Hematopoietic multipotent progenitor cell treated with erythropoietin and hydrocortisone succinate and interleukin-3 and kit ligand, for 8 days (in vitro differentiated cells): Measurements from ENCODE around the gene SUGCT.

Experiments used
- DNase-seq: peaks from one replicate; pipeline ENCODE4 v3.0.0-alpha.2; 2015

The SUGCT gene

DNA sequence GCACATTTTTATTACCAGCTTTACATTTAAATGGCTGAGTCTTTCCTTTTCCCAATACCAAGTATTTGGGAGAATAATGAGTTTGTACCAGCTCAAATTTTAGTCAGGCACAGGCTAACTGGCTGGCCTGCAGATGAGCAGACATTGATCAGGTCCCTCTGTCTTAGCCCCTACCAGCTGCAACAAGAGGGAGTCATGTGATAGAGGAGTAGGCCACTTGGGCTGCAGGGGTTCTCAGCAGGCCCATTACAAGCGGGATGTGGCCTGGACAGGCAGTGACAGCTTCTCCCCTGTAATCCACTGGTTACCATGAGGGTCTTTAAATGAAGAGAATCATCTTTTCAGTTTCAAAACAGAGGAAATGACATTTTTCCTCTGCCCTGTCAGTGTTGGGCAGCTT, 283.6 kb downstream of the SUGCT start:
- DNase-seq, result no peak

DNA sequence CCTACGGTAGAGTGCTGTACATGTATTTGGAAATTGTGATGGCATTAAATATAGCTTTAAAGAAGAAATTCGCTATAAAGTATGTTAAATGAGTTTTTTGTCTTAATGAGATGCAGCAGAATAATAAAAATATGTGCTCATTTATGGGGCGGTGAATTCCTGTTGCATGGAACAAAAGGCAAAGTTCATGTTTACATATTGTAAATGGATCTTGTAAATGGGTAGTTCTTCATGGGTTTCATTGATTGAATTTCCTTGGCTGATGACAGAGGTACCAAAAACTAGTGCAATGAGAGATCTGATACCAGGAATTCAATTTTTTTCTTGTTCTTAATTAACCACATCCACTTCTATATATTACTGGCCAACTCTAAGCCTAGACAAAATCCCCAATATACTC, 284.2 kb downstream of the SUGCT start:
- DNase-seq, result no peak

DNA sequence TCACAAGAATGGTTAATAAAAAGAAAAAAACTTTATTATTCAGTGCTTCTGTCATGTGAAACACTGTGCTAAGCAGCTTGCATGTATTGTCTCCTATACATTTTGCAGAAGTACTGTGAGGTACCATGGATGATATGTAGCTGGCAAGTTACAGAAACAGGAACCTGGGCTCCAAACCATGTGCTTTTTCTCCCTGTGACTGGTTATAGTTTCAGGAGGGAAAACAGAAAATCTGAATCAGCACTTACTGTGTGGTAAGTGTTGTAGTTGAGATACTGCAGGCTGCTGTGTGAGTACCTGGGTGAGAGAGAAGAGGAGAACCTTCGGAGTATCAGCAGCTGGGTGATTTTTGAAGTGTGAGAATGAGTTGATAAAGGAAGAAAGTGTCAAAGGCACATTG, 285.0 kb downstream of the SUGCT start:
- no peak for DNase-seq

DNA sequence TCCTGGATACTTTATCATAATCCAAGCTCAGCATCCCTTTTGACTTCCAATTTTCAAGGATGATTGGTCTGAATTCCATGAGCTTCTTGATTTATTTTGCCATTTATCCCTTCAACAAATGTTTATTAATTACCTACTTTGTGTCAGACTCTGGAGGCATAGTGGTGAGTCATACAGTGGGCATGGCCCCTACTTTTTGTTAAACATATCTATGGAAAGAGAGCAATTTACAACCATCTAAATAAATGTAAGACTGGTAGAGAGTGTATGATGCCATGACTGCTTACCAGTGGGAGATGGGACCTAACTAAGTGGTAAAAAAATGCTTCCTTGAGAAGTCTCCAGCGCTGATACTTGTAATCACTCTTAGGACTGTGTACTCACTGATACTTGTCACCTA, 286.6 kb downstream of the SUGCT start:
- DNase-seq, result no peak

DNA sequence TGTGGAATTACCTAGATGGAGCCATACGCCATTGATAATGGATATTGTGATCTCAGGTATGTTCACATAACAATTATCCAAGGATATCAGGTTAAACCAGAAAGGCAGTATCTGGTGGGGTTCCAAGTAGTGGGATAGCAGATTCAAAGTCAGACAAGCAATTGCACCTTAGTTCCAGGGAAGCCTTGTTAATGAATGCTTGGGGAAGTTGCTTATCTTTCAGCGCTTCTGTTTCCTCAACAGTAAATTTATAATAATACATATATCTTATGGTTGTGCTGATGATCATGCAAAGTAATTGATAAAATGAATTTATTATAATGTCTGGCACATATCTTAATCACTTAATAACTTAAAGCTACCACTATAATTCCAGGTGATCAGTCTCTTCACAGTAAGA, 290.9 kb downstream of the SUGCT start:
- DNase-seq, result no peak

DNA sequence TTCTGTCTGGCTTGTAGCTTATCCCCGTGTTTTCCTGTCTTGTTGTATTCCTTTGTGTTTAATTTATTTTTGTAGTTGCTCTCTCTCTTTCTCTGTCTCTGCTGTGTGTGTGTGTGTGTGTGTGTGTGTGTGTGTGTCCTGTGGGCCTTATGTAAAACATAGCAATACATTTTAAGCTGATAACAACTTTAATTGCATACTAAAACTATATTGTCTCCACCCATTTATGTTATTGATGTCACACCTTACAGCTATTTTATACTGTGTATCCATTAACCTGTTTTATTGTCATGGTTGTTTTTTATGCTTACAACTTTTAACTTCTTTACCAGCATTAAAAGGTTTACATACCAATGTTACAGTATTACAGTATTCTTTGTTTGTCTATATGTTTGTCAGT, 293.6 kb downstream of the SUGCT start:
- DNase-seq, result no peak

DNA sequence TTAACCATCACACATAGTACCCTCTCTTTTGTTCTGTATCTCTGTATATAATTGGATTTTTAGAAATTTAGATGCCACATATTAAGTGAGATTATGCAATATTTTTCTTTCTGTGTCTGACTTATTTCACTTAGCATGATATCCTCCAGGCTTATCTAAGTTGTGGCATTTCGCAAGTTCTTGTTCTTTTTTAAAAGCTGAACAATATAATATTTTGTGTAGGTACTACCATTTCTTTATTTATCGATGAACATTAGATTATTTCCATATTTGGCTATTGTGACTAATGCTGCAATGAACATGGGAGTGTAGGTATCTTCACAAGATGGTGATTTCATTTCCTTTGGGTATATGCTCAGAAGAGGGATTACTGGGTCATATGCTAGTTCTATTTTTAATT, 295.0 kb downstream of the SUGCT start:
- no peak for DNase-seq

DNA sequence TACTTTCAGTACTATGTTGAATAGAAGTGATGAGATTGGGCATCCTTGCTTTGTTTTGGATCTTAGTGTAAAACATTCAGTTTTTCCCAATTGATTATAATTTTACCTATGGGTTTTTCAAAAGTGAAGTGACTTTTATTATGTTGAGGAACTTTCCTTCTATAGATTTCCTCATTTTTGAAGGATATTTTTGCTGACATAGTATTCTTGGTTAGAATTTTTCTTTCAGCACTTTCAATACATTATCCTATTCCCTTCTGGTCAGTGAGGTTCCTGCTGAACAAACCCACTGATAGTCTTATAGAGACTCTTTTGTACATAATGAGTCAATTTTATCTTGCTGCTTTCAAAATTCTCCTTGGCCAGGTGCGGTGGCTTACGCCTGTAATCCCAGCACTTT, 297.2 kb downstream of the SUGCT start:
- no peak for DNase-seq

DNA sequence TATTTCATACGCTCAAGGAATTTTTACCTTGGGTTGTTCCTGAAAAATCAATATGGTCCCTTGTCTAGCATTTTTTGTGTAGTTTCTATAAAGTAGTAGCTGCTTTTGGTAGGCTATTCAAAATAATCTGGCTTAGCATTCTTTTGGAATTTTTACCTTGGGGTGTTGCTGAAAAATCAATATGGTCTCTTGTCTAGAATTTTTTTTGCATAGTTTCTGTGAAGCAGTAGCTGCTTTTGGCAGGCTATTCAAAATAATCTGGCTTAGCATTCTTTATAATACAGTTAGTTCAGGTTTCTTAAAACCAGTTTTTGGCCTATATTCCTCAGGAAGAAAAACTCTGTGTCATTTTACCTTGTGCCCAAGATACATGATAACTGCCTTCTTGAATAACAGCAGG, 301.9 kb downstream of the SUGCT start:
- DNase-seq, result no peak

DNA sequence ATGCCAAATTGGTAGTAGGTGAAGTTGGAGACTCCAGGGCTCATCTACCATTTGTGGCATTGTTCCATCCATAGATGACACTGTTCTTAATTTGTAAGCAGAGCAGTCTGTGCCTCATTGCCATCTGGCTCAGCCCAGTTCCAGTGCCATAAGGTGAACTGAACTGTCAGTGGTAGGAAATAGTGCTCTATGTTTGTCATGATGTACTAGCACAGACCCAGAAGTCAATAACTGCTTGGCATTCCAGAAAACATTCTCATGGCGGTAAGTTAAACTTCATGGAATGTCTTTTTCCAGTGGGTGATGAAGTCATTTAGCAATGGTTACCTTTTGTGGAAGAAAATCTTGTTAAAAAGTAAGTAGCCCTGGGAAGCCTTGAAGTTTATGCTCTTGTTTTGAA, 302.7 kb downstream of the SUGCT start:
- no peak for DNase-seq

DNA sequence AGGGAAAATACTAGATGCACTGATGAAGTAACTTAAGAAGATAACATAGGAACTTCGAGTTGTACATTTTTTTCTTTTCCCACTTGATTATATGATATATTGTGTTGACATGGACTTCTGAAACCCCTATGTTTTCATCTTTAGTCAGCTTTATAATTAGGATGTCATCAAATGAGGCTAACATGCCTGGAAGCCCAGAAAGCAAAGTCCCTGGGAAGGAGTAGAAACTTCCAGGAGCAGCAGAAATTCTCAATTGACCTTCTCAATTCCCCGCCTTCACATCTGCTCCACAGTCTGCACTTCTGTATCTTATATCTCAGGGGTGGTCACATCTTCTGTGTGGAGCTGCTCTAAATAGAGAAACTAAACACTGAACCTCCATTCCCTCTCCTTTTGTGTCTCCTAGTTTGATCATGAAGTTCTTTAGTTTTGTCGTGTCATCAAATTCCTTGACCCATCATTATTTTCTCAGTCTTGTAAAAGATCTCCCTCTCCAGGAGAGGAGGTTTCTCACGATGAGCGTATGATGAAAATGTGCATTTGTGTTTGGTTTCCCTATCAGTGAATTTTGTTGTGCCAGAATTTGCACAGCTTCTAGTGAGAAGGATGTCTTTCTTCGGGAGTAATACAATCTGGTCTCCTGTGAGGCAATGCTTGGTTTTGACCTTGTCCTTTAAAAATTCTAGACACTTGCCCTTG, 303.3 kb downstream of the SUGCT start:
- no peak for DNase-seq

DNA sequence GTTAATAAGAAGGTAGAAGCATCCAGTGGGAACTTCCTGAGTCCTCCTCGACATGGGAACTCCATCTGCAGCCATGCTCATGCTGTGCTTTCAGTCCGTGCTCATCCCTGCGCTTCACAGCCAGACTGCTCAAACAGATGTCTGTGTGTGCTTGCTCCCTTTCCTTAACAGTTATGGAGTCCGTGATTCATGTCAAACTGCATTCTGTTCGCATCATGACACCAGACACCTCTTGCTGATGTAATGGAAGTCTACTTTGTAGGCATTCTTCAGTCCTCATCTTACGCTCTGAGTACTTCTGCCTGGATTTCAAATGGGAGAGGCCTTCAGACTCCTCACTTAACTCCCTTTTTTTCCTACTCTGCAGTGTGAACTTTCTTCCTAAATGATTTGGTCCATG, 304.9 kb downstream of the SUGCT start:
- DNase-seq, result no peak

DNA sequence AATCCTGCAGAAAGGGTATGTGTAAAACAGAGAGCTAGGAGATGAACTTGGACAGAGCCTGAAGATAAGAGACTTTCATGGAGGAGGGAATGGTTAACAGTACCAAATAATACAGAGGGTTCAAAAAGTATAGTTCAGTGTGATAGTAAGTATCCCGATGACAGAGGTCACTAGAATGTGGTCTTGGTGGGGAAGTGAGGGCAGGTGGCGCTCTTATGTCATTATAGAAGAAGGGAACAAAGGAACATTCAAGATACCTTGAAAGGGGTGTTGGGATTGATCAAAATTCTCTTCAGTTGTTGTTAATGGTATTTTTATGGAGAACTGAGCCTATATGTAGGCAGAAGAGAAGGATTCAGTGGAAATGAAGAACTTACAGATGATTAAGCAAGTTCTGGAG, 312.5 kb downstream of the SUGCT start:
- no peak for DNase-seq

DNA sequence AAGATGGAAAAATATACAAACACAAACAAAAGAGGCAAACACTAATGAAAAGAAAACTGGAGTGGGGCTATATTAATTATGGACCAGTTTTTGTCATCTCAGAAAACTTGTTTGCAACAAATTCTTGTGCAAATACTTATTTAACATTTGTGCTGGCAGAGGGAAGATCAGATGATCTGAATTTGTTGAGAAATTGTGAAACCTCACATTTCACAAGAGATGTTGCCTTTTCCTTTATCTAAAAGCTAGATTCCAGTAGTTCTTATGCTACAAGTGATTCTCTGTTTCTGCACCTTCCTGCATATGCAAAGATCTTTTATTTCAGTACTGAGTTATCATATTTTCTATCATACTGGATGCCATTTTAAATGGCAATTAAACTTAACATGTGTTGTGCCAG, 320.7 kb downstream of the SUGCT start:
- DNase-seq, result peak; percentile 4

DNA sequence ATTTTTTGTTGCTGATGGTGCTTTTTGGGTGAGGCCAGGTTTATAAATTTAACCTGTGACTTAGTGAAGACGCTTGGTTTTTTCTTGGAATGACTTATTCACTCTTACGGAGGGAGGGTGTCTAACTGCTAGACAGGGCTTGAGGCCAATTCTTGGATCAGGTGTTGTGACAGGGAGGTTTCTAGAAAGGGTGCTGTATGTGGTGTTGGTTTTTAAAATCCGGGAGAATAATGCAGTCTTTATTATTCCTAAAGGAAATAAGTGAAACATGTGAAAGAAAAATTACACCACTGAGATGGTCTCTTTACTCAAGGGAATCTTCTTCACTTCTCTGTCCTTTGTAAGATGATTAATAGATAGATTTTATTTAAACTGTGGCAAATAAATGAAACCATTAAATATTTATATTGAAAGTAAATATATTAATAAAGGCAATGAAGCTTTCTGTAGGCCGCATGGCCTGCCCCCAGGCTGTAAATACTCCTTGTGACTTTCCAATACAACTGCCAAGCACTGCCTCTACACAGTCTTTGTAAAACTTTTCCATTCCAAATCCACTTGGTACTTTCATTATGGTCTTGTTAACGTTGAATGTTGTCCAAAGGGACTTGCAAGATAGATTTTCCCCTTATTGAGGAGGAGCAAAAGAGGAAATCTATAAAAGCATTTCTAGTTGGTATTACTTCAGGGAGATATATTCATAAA, 323.1 kb downstream of the SUGCT start:
- no peak for DNase-seq

DNA sequence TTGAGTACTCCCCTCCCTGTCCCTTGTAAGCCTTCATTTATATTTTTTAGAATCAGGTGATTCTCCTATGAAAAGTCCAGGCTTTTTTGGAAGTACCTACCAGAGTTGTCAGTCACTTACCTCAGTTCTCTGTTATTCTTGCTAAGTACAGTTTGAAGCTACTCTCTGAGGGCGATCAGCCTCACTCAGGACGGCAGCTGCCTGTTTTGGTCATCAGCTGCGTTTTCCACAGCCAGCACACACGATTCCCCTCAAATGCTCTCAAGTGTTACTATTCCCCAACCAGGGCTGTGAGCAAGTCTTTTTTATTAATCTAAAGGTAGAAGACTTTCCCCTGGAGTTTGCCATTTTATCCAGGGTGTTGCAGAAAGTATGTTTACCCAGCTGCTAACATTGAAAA, 328.6 kb downstream of the SUGCT start:
- no peak for DNase-seq

DNA sequence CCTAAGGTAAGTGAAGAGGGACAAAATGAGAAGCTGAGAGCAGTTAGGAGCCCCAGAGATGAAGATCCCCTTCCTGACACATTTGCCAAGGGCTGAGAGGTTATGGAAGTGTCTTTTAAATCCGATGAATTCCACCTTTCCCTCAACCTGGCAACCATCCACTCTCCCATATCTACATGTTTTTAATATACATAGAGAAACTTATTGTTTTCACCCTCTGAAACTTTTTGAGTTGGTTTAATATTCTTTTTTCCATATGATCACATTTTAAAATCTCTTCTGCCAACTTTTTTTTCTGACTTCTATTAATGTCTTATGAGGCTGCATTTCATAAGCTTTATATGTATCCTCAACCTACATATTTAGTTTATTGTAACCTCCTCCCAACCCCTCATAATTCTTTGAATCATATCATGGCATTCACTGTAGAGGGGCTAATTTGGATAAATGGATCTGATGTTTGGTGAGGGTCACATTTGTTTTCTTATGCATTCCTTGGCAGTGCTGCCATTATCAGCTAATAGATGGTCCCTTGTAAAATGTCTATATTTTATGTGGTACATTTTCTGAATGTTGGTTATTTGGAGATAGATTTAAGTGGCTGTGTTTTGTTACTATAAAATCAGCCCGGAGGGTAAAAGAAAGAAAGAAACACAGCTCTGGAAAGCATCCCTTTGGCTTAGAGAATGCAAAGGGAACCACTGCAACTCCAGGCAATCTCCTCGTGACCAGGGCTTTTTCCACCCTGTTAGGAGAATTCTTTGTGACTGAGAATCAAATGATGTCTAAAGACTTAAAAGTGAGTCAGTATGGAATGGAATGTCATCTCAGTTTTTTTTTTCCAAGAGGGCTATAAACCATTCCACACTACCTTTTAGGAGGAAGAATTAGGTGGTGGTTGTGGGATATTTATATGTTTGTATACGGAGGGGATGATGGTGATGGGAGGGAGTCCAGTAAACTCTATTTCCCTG, 334.4 kb downstream of the SUGCT start:
- DNase-seq, result no peak

DNA sequence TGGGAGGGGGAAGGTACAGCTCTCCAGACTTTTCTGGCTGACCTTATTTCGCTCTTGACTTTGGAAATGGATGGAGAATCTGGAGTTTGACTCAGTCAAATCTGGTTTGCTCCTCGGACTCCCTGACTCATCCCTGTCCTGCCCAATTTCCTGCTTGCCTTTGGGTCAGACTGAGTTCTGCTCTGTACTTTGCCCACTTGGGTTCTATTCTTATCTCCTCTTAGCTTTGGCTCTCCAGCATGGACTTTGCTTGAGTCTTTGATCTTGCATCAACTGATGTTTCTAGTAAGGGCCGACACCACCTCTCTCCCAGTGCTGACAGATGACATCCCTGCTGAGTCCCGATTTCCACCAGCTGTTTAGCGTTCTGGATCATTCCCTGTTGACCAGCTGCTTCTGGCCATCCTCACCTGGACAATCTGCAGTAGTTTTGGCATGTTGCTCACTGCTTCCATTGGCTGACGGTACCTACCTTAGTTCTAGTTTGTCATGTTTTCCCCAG, 335.3 kb downstream of the SUGCT start:
- no peak for DNase-seq

DNA sequence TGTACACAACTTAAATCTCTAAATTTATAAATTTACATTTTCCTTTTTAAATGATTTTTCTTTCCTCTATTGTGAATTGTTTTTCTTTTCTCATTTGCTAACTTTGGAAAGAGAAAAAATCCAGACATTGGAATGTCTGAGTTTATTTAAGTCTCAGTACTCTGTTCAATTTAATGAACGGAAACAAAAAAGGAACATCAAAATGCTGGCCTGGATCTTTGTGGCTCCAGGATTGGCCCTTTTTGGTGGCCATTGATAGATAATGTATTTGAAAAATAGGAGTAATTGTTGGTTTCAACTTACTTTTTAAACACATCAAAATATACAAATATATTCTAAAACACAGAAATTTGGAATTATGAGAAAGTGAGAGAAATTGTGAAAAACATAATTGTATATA, 336.0 kb downstream of the SUGCT start:
- no peak for DNase-seq

DNA sequence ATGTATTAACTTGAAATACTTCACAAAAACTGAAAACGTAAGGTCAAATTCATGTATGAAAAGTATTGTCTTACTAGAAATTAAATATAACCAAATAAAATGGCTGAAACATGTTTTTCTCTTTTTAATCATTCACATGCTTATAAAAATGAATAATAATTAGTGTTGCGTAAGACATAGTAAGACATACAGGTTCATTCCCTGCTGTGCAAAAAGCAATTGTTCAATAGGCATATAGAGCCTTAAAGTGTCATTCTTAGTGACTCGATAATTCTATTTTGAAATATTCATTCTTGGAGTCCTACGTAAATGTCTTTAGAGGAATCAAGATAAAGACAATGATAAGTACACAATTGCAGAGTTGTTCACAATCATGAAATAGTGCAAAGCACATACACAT, 337.1 kb downstream of the SUGCT start:
- no peak for DNase-seq

DNA sequence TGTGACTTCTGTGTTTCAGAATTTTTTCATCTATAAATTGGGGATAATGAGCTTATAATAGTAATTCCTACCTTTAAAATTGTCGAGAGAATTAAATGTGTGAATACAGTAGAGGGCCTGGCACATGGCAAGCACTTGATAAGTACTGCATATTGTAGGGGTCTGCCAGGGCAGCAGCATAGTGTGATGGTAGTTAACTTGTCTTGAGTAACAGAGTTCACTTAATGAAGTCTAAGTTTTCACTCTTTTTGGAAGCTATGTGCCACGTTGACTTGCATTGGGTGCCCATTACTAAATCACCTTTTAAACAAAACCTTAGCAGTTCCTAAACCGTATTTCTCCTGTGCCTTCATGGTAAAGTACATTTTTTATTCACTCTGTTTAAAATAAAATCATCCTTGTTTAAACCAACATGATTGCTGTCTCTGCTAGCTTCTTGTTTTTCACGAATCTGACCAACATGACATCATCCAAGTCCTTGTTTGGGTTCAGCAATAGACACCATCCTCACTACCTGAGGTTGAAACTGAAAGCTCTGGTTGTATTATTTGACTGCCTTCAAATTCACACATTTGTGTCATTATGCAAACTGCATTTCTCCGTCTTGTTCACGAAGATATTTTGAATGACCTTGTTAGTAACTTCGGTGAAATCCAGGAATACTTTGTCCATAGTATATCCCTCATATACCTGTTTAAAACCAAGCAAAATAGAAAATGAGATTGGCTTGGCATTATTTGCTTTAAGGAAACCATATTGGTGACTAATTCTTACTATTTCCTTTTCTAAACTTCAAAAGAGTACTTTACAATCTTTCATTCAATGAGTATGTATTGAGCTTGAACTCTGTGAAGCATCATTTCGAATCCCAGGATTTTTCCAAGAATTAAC, 340.2 kb downstream of the SUGCT start:
- DNase-seq, result no peak

DNA sequence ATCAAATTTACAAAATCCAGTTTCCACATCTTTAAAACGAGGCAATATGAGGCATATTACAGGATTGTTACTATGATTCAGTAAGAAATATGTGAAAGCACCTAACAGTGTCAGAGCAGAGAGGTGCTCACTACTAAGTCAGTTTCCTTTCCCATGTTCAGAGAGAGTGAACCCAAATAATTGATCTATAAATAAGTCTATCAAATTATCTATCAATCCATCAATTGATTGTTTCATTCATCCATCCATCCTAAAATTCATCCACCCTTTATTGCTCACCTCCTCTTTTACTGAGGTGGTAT, 340.8 kb downstream of the SUGCT start:
- no peak for DNase-seq

DNA sequence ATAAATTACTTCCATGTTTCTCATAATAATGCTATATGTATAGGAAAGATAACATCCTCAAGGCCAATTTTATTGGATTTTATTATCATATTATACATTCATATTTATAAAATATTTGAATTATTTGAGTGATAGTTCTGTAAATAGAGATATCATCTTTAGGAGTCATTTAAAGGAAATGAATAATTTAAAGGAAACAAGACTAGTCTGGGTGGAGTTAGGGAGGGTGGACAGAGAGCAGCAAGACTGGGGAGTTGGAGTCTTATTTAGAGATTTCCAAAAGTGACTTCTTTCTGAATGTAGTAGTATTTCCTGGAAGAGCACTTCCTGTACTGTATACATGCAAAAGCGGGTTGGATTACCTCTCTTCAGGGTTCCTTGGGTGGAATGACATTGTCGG, 342.3 kb downstream of the SUGCT start:
- no peak for DNase-seq
